HepG2 (cell line): ENCODE data around the gene LYZL1. TPM values are rescaled to one million over a fixed set of nuclear protein-coding genes. Genes with fewer than 3 reads are reported as not detected.
A peak's percentile ranks its signal among the peaks of the same experiment; 100 is the strongest.

ENCODE experiments used
- CBX1 ChIP-seq: IDR thresholded peaks from one replicate; pipeline ENCODE4 v1.6.1; 2016; ENCODE audit warnings: antibody characterized with exemption, low read depth
- DNMT1 ChIP-seq: sonication (generic); formaldehyde crosslinking; IDR thresholded peaks from 2 replicates; pipeline ENCODE4 v1.5.1; 2020; ENCODE audit warnings: mild to moderate bottlenecking, missing genetic modification reagents
- ETV6 ChIP-seq: sonication (generic); formaldehyde crosslinking; conservative IDR thresholded peaks from 2 replicates; pipeline ENCODE4 v1.4.0; 2020; ENCODE audit warnings: missing genetic modification reagents
- GATA4 ChIP-seq: sonication (generic); IDR thresholded peaks from 2 replicates; pipeline ENCODE4 v1.6.1; 2016; ENCODE audit warnings: antibody characterized with exemption, low read depth, borderline replicate concordance
- GLI4 ChIP-seq: sonication (generic); formaldehyde crosslinking; IDR thresholded peaks from 2 replicates; pipeline ENCODE4 v1.5.1; 2020; ENCODE audit warnings: missing genetic modification reagents, mild to moderate bottlenecking, moderate library complexity, borderline replicate concordance
- HNRNPLL ChIP-seq: fragments of 200-400 bp; formaldehyde crosslinking; IDR thresholded peaks from 2 replicates; pipeline ENCODE4 v1.6.1; 2017; ENCODE audit warnings: mild to moderate bottlenecking, low read depth, low read length; ENCODE audit not compliant: poor library complexity, severe bottlenecking
- HNRNPUL1 ChIP-seq: fragments of 200-400 bp; formaldehyde crosslinking; IDR thresholded peaks from 2 replicates; pipeline ENCODE4 v1.6.1; 2017; ENCODE audit warnings: low read depth, mild to moderate bottlenecking, low read length, moderate library complexity
- HOXD1 ChIP-seq: sonication (generic); formaldehyde crosslinking; IDR thresholded peaks from 2 replicates; pipeline ENCODE4 v1.5.0; 2020; ENCODE audit warnings: missing genetic modification reagents
- KDM5A ChIP-seq: fragments of 200-600 bp; sonication (generic); IDR thresholded peaks from 2 replicates; pipeline ENCODE4 v1.7.0; 2018; ENCODE audit warnings: antibody characterized with exemption, mild to moderate bottlenecking, low read length, borderline replicate concordance
- KDM5B ChIP-seq: sonication (generic); formaldehyde crosslinking; IDR thresholded peaks from 2 replicates; pipeline ENCODE4 v1.4.0; 2020; ENCODE audit warnings: missing genetic modification reagents, mild to moderate bottlenecking, borderline replicate concordance
- U2AF1 ChIP-seq: fragments of 200-400 bp; formaldehyde crosslinking; optimal IDR thresholded peaks from 2 replicates; pipeline ENCODE3; 2017; ENCODE audit warnings: mild to moderate bottlenecking, low read depth, low read length
- XBP1 ChIP-seq: sonication (generic); formaldehyde crosslinking; IDR thresholded peaks from 2 replicates; pipeline ENCODE4 v1.5.0; 2020; ENCODE audit warnings: missing genetic modification reagents
- ZBTB21 ChIP-seq: sonication (generic); formaldehyde crosslinking; IDR thresholded peaks from 2 replicates; pipeline ENCODE4 v1.4.0; 2020; ENCODE audit warnings: missing genetic modification reagents
- ZMYM4 ChIP-seq: sonication (generic); formaldehyde crosslinking; IDR thresholded peaks from 2 replicates; pipeline ENCODE4 v1.8.1; 2023; ENCODE audit warnings: mild to moderate bottlenecking, missing genetic modification reagents
- ZNF12 ChIP-seq: sonication (generic); formaldehyde crosslinking; IDR thresholded peaks from 2 replicates; pipeline ENCODE4 v1.5.0; 2020; ENCODE audit warnings: missing genetic modification reagents
- ZNF160 ChIP-seq: sonication (generic); formaldehyde crosslinking; IDR thresholded peaks from 2 replicates; pipeline ENCODE4 v1.8.0; 2022; ENCODE audit warnings: mild to moderate bottlenecking, inconsistent platforms, missing genetic modification reagents
- ZNF570 ChIP-seq: sonication (generic); formaldehyde crosslinking; IDR thresholded peaks from 2 replicates; pipeline ENCODE4 v1.4.0; 2020; ENCODE audit warnings: mild to moderate bottlenecking, missing genetic modification reagents, borderline replicate concordance
- ZNF605 ChIP-seq: sonication (generic); formaldehyde crosslinking; IDR thresholded peaks from 2 replicates; pipeline ENCODE4 v1.8.0; 2022; ENCODE audit warnings: mild to moderate bottlenecking, missing genetic modification reagents
- ZSCAN20 ChIP-seq: sonication (generic); formaldehyde crosslinking; IDR thresholded peaks from 2 replicates; pipeline ENCODE4 v1.4.0; 2020; ENCODE audit warnings: missing genetic modification reagents, mild to moderate bottlenecking, borderline replicate concordance
- polyA plus RNA-seq, 8 experiments: library from polyadenylated mRNA; depleted of rRNA in 3 of 8; stranded (reverse) in 7 of 8; unstranded in 1 of 8; fragments of >200 nt; fragmentation: Illumina TruSeq in 4 of 8; extraction: Trizol in 4 of 8; gene quantifications; 2 replicates each; pipeline versions ENCODE4 v1.2.1 to v1.2.3, GENCODE V29; 2011 to 2016; ENCODE audit warnings: low read depth in 4 of 8, missing spikeins in 1 of 8, mixed read lengths in 1 of 8; ENCODE audit not compliant: insufficient read depth in 1 of 8
- total RNA-seq, 5 experiments: library from RNA; depleted of rRNA; stranded (reverse); fragments of >200 nt; fragmentation: Illumina TruSeq; extraction: Trizol; gene quantifications; 2 replicates each; pipeline ENCODE4 v1.2.3, GENCODE V29; 2016; ENCODE audit warnings: low read depth in 1 of 5
- TF ChIP-seq, protein P1 (sequence below): sonication (generic); formaldehyde crosslinking; IDR thresholded peaks from 2 replicates; pipeline ENCODE4 v1.4.0; 2020; ENCODE audit warnings: missing genetic modification reagents, borderline replicate concordance
- TF ChIP-seq, protein P2 (sequence below): sonication (generic); formaldehyde crosslinking; IDR thresholded peaks from 2 replicates; pipeline ENCODE4 v1.8.0; 2022; ENCODE audit warnings: mild to moderate bottlenecking, missing genetic modification reagents, moderate library complexity
- TF ChIP-seq, protein P3 (sequence below): sonication (generic); formaldehyde crosslinking; IDR thresholded peaks from 2 replicates; pipeline ENCODE4 v1.4.0; 2020; ENCODE audit warnings: low read depth, mild to moderate bottlenecking, missing genetic modification reagents

The LYZL1 gene
- total and polyA plus RNA-seq, 2 of the 13 experiments (the other 11 are each of a cell fraction or from before 2014, with no cell fraction given) = not detected

DNA sequence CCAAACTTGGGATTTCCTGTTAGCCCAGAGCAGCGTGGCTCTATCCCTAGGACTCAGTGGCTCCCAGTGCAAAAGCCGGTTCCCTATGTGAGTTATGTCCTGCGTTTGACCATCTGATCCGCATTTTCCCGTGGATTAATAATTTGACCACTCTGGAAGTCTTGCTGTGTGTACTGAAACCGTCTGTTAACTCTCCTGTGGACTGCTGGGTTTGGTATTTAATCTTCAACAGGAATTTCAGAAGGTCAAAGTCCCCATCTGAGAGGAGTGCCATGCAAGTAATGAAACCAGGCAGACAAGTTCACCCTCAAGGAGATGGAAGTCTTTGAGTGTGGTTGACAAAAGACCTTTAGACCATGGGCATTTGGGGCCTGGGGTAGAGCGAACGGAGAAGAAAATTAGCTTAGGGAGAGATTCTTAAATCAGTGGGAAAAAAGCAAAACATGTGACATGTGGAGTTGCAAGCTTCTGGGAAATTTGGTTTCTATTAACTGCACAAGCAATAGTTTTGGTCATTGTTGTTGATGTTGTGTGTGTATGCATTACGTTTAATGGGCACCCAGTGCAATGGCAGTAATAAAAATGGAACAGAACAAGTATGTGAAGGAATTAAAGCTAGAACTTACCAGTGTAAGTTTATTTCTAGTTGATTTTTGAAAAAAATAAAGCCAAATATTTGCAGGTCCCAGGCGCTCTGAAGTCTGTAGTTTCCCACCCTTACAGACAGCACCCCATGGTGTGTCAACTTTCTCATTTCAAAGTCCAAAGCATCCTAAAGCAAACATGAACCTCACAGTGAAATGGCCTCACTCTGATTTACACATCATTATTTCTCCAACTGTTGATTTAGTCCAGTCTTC lies 38.2 kb downstream of the LYZL1 start (continued):
- TF ChIP-seq DNMT1 = no peak
- 0 out of 2 replicates have a peak, but pooled peaks have one; percentile 41 for TF ChIP-seq ZNF160 (CRISPR knock-in tag)
- peak; percentile 12; the same call in 1 of the 2 replicates for TF ChIP-seq ZNF12 (CRISPR knock-in tag)
- TF ChIP-seq ZNF570 (CRISPR knock-in tag) = no peak
- TF ChIP-seq, protein P1, sequence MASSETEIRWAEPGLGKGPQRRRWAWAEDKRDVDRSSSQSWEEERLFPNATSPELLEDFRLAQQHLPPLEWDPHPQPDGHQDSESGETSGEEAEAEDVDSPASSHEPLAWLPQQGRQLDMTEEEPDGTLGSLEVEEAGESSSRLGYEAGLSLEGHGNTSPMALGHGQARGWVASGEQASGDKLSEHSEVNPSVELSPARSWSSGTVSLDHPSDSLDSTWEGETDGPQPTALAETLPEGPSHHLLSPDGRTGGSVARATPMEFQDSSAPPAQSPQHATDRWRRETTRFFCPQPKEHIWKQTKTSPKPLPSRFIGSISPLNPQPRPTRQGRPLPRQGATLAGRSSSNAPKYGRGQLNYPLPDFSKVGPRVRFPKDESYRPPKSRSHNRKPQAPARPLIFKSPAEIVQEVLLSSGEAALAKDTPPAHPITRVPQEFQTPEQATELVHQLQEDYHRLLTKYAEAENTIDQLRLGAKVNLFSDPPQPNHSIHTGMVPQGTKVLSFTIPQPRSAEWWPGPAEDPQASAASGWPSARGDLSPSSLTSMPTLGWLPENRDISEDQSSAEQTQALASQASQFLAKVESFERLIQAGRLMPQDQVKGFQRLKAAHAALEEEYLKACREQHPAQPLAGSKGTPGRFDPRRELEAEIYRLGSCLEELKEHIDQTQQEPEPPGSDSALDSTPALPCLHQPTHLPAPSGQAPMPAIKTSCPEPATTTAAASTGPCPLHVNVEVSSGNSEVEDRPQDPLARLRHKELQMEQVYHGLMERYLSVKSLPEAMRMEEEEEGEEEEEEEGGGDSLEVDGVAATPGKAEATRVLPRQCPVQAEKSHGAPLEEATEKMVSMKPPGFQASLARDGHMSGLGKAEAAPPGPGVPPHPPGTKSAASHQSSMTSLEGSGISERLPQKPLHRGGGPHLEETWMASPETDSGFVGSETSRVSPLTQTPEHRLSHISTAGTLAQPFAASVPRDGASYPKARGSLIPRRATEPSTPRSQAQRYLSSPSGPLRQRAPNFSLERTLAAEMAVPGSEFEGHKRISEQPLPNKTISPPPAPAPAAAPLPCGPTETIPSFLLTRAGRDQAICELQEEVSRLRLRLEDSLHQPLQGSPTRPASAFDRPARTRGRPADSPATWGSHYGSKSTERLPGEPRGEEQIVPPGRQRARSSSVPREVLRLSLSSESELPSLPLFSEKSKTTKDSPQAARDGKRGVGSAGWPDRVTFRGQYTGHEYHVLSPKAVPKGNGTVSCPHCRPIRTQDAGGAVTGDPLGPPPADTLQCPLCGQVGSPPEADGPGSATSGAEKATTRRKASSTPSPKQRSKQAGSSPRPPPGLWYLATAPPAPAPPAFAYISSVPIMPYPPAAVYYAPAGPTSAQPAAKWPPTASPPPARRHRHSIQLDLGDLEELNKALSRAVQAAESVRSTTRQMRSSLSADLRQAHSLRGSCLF (CRISPR knock-in tag) = 0 out of 2 replicates have a peak, but pooled peaks have one; percentile 49
- 0 out of 2 replicates have a peak, but pooled peaks have one; percentile 40 for TF ChIP-seq HOXD1 (CRISPR knock-in tag)
- TF ChIP-seq ZMYM4 (CRISPR knock-in tag) = 0 out of 2 replicates have a peak, but pooled peaks have one; percentile 2
- TF ChIP-seq HNRNPLL = no peak
- TF ChIP-seq, protein P2, sequence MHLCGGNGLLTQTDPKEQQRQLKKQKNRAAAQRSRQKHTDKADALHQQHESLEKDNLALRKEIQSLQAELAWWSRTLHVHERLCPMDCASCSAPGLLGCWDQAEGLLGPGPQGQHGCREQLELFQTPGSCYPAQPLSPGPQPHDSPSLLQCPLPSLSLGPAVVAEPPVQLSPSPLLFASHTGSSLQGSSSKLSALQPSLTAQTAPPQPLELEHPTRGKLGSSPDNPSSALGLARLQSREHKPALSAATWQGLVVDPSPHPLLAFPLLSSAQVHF = no peak
- TF ChIP-seq CBX1 = no peak
- no peak for TF ChIP-seq ZSCAN20
- TF ChIP-seq ETV6 (CRISPR knock-in tag) = no peak
- TF ChIP-seq ZNF605 (CRISPR knock-in tag) = peak; percentile 68; the same call in 1 of the 2 replicates
- no peak for TF ChIP-seq KDM5A
- TF ChIP-seq ZBTB21 = 0 out of 2 replicates have a peak, but pooled peaks have one; percentile 10
- TF ChIP-seq GLI4 (CRISPR knock-in tag) = no peak
- no peak for TF ChIP-seq KDM5B
- TF ChIP-seq U2AF1 = no peak
- TF ChIP-seq XBP1 (CRISPR knock-in tag) = no peak
- TF ChIP-seq HNRNPUL1 = no peak
- TF ChIP-seq, protein P3, sequence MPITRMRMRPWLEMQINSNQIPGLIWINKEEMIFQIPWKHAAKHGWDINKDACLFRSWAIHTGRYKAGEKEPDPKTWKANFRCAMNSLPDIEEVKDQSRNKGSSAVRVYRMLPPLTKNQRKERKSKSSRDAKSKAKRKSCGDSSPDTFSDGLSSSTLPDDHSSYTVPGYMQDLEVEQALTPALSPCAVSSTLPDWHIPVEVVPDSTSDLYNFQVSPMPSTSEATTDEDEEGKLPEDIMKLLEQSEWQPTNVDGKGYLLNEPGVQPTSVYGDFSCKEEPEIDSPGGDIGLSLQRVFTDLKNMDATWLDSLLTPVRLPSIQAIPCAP (CRISPR knock-in tag) = no peak
- peak; percentile 79; the same call in 1 of the 2 replicates for TF ChIP-seq GATA4
